Transverse colon (tissue), 4 donors: ENCODE measurements around the gene UGT2A3.

Experiments used
- EP300 ChIP-seq: sonication (generic); formaldehyde crosslinking; IDR thresholded peaks from one replicate; pipeline ENCODE4 v1.6.1; 2017; ENCODE audit warnings: antibody characterized with exemption, low read depth
- POLR2A ChIP-seq: fragments of 450-650 bp; IDR thresholded peaks from one replicate; pipeline ENCODE4 v1.6.1; 2016; ENCODE audit warnings: antibody characterized with exemption, mild to moderate bottlenecking, moderate library complexity
- POLR2AphosphoS5 ChIP-seq, 3 donors: sonication (generic); formaldehyde crosslinking; IDR thresholded peaks; one replicate each; pipeline ENCODE4 v1.6.1; 2016; ENCODE audit warnings: antibody characterized with exemption in 3 of 3
- TF ChIP-seq, protein P1 (sequence below), 5 experiments: fragments of 200-600 bp in 3 of 5; fragments of 450-650 bp in 2 of 5; sonication (generic) in 3 of 5; IDR thresholded peaks; 1 replicate in 2 of 5; 2 replicates in 3 of 5; pipeline ENCODE4 v1.5.1; 2016 to 2017; ENCODE audit warnings: antibody characterized with exemption in 5 of 5, inconsistent platforms in 3 of 5, mild to moderate bottlenecking in 2 of 5, moderate library complexity in 1 of 5

DNA sequence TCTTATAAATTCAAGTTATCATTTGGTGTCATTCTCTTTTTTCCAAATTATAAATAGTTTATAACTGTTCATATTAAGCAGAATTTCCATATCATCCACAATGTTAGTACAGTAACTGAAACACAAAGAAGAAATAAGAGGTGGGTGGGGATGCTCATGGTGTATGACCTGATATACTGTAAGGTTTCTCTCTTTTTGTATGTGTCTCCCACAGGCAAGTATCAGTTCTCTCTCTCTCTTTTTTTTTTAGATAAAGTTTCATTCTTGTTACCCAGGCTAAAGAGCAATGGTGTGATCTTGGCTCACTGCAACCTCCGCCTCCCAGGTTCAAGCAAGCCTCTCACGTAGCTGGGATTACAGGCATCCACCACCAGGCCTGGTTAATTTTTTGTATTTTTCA, 43.7 kb upstream of the UGT2A3 start:
- TF ChIP-seq, protein P1, sequence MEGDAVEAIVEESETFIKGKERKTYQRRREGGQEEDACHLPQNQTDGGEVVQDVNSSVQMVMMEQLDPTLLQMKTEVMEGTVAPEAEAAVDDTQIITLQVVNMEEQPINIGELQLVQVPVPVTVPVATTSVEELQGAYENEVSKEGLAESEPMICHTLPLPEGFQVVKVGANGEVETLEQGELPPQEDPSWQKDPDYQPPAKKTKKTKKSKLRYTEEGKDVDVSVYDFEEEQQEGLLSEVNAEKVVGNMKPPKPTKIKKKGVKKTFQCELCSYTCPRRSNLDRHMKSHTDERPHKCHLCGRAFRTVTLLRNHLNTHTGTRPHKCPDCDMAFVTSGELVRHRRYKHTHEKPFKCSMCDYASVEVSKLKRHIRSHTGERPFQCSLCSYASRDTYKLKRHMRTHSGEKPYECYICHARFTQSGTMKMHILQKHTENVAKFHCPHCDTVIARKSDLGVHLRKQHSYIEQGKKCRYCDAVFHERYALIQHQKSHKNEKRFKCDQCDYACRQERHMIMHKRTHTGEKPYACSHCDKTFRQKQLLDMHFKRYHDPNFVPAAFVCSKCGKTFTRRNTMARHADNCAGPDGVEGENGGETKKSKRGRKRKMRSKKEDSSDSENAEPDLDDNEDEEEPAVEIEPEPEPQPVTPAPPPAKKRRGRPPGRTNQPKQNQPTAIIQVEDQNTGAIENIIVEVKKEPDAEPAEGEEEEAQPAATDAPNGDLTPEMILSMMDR (IDR thresholded peaks at IDR 0.05) = no peak
- TF ChIP-seq EP300 (no peak), POLR2A (no peak), POLR2AphosphoS5 (IDR thresholded peaks at IDR 0.05) (no peak)
